Heart right ventricle (tissue), 16 donors: Measurements from ENCODE around the gene FARP2. TPM values are rescaled to one million over a fixed set of nuclear protein-coding genes. Genes with fewer than 3 reads are reported as not detected.

Experiments
- ATAC-seq, 8 donors: fragments of 200-7000 bp; cut with Tn5 transposase; one replicate each; pipeline ENCODE4 v1.9.1; 2020; ENCODE audit warnings: mild to moderate bottlenecking in 8 of 8, moderate library complexity in 8 of 8, moderate number of reproducible peaks in 1 of 8
- DNase-seq, 2 donors: peaks; one replicate each; pipeline ENCODE4 v3.0.0-alpha.2; 2020
- H3K27ac ChIP-seq, 10 donors: fragments of 200-600 bp; sonication (generic) in 2 of 10; one replicate each; pipeline versions ENCODE4 v1.5.0 to v1.8.0; 2020 to 2022; ENCODE audit warnings: mild to moderate bottlenecking in 3 of 10
- H3K27me3 ChIP-seq, 7 donors: fragments of 200-600 bp; one replicate each; pipeline ENCODE4 v1.8.0; 2021 to 2022; ENCODE audit warnings: mild to moderate bottlenecking in 2 of 7
- H3K36me3 ChIP-seq, 9 donors: fragments of 200-600 bp; sonication (generic) in 1 of 9; one replicate each; pipeline versions ENCODE4 v1.5.0 to v1.8.0; 2020 to 2022; ENCODE audit warnings: mild to moderate bottlenecking in 2 of 9
- H3K4me1 ChIP-seq, 9 donors: fragments of 200-600 bp; sonication (generic) in 1 of 9; one replicate each; pipeline versions ENCODE4 v1.5.0 to v1.8.0; 2020 to 2022; ENCODE audit warnings: mild to moderate bottlenecking in 4 of 9
- H3K4me3 ChIP-seq, 10 donors: fragments of 200-600 bp; sonication (generic) in 2 of 10; one replicate each; pipeline versions ENCODE4 v1.5.0 to v1.8.0; 2020 to 2022; ENCODE audit warnings: mild to moderate bottlenecking in 7 of 10, moderate library complexity in 2 of 10
- H3K9me3 ChIP-seq, 11 donors: fragments of 200-600 bp in 10 of 11; sonication (generic) in 2 of 11; one replicate each; pipeline versions ENCODE4 v1.5.0 to v1.8.0; 2013 to 2022; ENCODE audit warnings: mild to moderate bottlenecking in 2 of 11, control low read depth in 1 of 11, moderate library complexity in 1 of 11
- WGBS, 2 donors: extraction: QIAGEN DNeasy Blood & Tissue Kit; methylation state at CpG; one replicate each; pipeline ENCODE4 v1.1.7; 2013; ENCODE audit warnings: inconsistent platforms in 1 of 2; 5-methylcytosine and 5-hydroxymethylcytosine counted together
- intact Hi-C, 10 donors: fragments of 100-400 bp; cut with DNase I; formaldehyde crosslinking; loops; one replicate each; pipeline versions ENCODE4 v1.11.1 to v1.14.2; 2022
- polyA plus RNA-seq, 2 donors: library from polyadenylated mRNA; stranded (reverse); fragments of 200-250 nt; gene quantifications; one replicate each; pipeline ENCODE4 v1.2.3, GENCODE V29; 2013
- total RNA-seq, 10 donors: library from RNA; stranded (reverse); fragmentation: NEBNext Ultra II Directional in 3 of 10; extraction: Animal tissue kit (Norgen Biotek cat#: 25700) in 3 of 10; gene quantifications; one replicate each; pipeline versions ENCODE4 v1.2.1 to v1.2.4, GENCODE V29; 2021 to 2023
- TF ChIP-seq, protein P1 (sequence below), 9 donors: fragments of 200-600 bp; sonication (generic) in 2 of 9; IDR thresholded peaks; one replicate each; pipeline versions ENCODE4 v1.5.0 to v1.8.0; 2021 to 2022; ENCODE audit warnings: antibody characterized with exemption in 9 of 9, mild to moderate bottlenecking in 5 of 9, moderate library complexity in 1 of 9
- donor health status: Arrhythmogenic right ventricular cardiomyopathy.
- donor health status: ischemic (EF 13 %, LVEDD 7.1; RV severe dilation, severe dysfunction).
- donor health status: healthy with polysubstance abuse.
- donor health status: DM: no; HTN: yes; CAD: no.
- donor health status: DM: no; HTN: no; CAD: no.
- donor health status: ischemic (EF 25% LVEDD 6.9; RV normal size, moderate dysfunction).
- donor health status: ischemic (EF 25% LVEDD 5.7; RV mildly dilated, moderate dysfunction).
- donor health status: healthy.
- donor health status: DM: yes; HTN: yes; CAD: no.
- donor health status: Ischemic cardiomyopathy.
- donor health status: ischemic (EF 35%, LVEDD 5.7; RV mildly dilated, moderate dysfunction).
- donor health status: nonischemic (EF 11% LVEDD 7.7; RV severe dilation, severe dysfunction).
- donor health status: DM: yes; HTN: yes; CAD: no.
- donor health status: PGD.
- donor health status: ischemic (EF 29% LVEDD 5.4; RV normal size, mild dysfunction).
- donor health status: nonischemic (EF 23%, LVEDD 6.1; RV moderate dilation, normal function).

FARP2 gene
- total and polyA plus RNA-seq, 12 donors, result 7.1 to 23.6 (median 19.3) TPM

DNA sequence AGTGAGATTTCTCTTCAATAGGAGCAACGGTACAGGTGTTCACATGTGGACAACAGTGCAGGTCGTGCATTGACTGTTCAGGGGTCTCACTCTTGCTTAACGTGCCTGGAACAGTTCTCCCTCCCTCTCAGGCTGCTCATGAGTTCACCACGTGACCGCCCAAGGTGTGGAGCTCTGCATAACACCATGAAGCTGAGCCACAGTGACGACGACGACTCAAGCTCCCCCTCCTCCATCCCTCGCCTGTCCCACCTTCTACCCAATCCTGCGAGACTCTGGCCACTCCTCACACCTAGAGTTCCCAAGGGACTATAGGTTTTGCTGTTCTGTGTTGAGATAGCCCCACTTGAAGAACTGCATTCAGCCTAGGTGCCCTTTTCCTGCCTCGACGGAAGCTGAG lies 109.5 kb downstream of the FARP2 start:
- intact Hi-C loops, result loop anchor here in 1 of 10 donors (10.0 kb wide), 1 partner anchor 591 kb away; no protein-coding TSS in a partner anchor
- no peak overlapping the region for H3K4me3 ChIP-seq
- H3K9me3 ChIP-seq, result no peaks in the 10 kb centered on the region
- no peak for ATAC-seq
- no peak overlapping the region for H3K27ac ChIP-seq
- 77 to 84% methylated on average over 12 of the region's 12 CpGs for WGBS, 2 donors
- TF ChIP-seq, protein P1, sequence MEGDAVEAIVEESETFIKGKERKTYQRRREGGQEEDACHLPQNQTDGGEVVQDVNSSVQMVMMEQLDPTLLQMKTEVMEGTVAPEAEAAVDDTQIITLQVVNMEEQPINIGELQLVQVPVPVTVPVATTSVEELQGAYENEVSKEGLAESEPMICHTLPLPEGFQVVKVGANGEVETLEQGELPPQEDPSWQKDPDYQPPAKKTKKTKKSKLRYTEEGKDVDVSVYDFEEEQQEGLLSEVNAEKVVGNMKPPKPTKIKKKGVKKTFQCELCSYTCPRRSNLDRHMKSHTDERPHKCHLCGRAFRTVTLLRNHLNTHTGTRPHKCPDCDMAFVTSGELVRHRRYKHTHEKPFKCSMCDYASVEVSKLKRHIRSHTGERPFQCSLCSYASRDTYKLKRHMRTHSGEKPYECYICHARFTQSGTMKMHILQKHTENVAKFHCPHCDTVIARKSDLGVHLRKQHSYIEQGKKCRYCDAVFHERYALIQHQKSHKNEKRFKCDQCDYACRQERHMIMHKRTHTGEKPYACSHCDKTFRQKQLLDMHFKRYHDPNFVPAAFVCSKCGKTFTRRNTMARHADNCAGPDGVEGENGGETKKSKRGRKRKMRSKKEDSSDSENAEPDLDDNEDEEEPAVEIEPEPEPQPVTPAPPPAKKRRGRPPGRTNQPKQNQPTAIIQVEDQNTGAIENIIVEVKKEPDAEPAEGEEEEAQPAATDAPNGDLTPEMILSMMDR (IDR thresholded peaks at IDR 0.05), result no peak
- H3K4me1 ChIP-seq, result no peaks in the 10 kb centered on the region
- peaks cover 0 to 50% (median 0%) of the 10 kb centered on the region in 9 donors for H3K36me3 ChIP-seq
- H3K27me3 ChIP-seq, result no peaks in the 10 kb centered on the region
- DNase-seq, result no peak

DNA sequence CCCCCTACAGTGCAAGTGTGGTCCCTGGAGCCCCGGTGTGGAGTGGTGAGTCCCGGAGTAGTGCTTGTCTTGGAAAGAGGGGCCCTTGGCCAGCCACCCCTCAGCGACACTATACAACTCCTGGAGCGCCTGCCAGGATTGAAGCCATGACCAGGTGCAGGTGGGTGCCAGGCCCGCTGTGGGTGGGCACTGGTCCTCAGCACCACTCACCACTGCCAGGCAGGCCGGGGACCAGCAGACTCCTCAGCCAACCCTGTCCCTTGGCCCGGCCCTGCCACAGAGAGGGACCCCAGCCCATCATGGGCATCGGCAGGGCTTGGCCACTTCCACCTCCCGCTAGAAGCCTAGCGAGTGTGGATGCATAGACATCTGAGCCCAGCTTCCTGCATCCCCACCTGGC lies 110.1 kb downstream of the FARP2 start:
- WGBS, 2 donors, result 86 to 89% methylated on average over 10 of the region's 10 CpGs
- H3K4me3 ChIP-seq, result no peak overlapping the region
- no peaks in the 10 kb centered on the region for H3K9me3 ChIP-seq
- ATAC-seq (no peak), DNase-seq (no peak)
- H3K36me3 ChIP-seq, result peaks cover 0 to 50% (median 0%) of the 10 kb centered on the region in 9 donors
- TF ChIP-seq, protein P1 (IDR thresholded peaks at IDR 0.05), result no peak
- intact Hi-C loops, result loop anchor here in 1 of 10 donors (10.0 kb wide), 1 partner anchor 591 kb away; no protein-coding TSS in a partner anchor
- no peak overlapping the region for H3K27ac ChIP-seq
- H3K4me1 ChIP-seq, result no peaks in the 10 kb centered on the region
- H3K27me3 ChIP-seq, result no peaks in the 10 kb centered on the region

DNA sequence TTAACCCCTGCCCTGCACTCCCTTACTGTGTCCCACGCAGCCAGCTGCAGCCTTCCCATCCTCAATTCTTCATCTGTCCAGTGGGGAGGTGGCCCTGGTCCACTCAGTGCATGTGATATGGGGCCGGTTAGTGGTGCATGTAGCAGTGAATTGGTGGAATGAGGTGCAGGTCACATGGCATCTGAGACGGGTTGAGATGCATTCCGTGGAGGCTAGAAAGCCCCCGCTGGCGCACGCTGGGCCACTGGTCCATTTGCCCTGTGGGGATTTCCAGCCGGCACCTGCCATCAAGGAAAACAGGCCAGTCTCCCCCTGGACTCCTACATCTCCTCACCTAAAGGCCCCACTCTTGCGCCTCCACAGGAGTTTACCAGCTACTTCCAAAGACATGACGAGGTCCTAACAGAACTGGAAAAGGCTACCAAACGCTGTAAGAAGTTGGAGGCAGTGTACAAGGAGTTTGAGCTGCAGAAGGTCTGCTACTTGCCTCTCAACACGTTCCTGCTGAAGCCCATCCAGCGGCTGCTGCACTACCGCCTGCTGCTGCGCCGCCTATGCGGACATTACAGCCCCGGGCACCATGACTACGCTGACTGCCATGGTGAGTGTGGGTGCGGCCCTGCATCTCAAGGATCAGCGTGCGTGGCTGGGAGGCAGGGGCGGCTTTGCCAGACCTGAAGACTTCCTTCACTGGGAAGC lies 111.8 kb downstream of the FARP2 start:
- TF ChIP-seq, protein P1 (IDR thresholded peaks at IDR 0.05), result no peak
- no peak overlapping the region for H3K4me3 ChIP-seq
- H3K4me1 ChIP-seq, result no peaks in the 10 kb centered on the region
- H3K9me3 ChIP-seq, result no peaks in the 10 kb centered on the region
- H3K36me3 ChIP-seq, result peaks cover 0 to 41% (median 0%) of the 10 kb centered on the region in 9 donors
- H3K27ac ChIP-seq, result no peak overlapping the region
- no peak for DNase-seq
- ATAC-seq, result no peak
- no peaks in the 10 kb centered on the region for H3K27me3 ChIP-seq
- WGBS, 2 donors, result 88 to 92% methylated on average over 23 of the region's 23 CpGs
- intact Hi-C loops, result loop anchor here in 1 of 10 donors (10.0 kb wide), 1 partner anchor 593 kb away; no protein-coding TSS in a partner anchor

DNA sequence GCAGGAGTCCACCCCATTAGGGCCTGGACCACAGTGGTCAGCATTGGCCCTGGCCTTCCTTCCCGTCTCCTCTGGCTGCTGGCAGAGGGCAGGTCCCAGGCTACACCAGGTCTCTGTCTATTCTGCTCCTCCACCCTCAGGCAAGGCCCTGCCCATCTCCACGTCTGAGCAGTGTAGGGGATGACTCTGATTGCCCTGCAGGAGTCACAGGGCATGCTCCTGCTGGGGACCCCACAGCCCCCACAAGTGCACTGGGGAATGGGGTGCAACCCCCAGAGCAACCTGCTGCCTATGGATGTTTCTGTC lies 112.3 kb downstream of the FARP2 start:
- H3K27me3 ChIP-seq, result no peaks in the 10 kb centered on the region
- ATAC-seq, result no peak
- 92 to 98% methylated on average over 2 of the region's 2 CpGs for WGBS, 2 donors

More for the DNA sequence above, 112.3 kb downstream of the FARP2 start:
- H3K36me3 ChIP-seq, result peaks cover 0 to 36% (median 0%) of the 10 kb centered on the region in 9 donors
- intact Hi-C loops, result loop anchor here in 1 of 10 donors (10.0 kb wide), 1 partner anchor 594 kb away; no protein-coding TSS in a partner anchor
- H3K9me3 ChIP-seq, result no peaks in the 10 kb centered on the region
- no peak overlapping the region for H3K27ac ChIP-seq
- H3K4me3 ChIP-seq, result no peak overlapping the region
- H3K4me1 ChIP-seq, result no peaks in the 10 kb centered on the region
- TF ChIP-seq, protein P1 (IDR thresholded peaks at IDR 0.05), result no peak
- no peak for DNase-seq
